Measurements from ENCODE around the gene NHSL1. TPM values are rescaled to one million over a fixed set of nuclear protein-coding genes. Genes with fewer than 3 reads are reported as not detected.

The NHSL1 gene
- total RNA-seq, 1 donor = 6.9 TPM

- Histone ChIP-seq H3K36me3 (ENCODE audit: insufficient read depth, low read length) (no peaks in the 10 kb centered on the region), H3K27ac (ENCODE audit: low read depth, low read length) (no peak overlapping the region), H3K79me2 (ENCODE audit: insufficient read depth, low read length) (no peaks in the 10 kb centered on the region), H3K9me3 (ENCODE audit: low read depth, low read length) (no peaks in the 10 kb centered on the region), H3K4me3 (ENCODE audit: insufficient read depth, low read length) (no peak overlapping the region), H3K4me1 (ENCODE audit: insufficient read depth, low read length) (peaks cover 16% of the 10 kb centered on the region), H4K20me1 (ENCODE audit: insufficient read depth, low read length) (no peaks in the 10 kb centered on the region), H2AFZ (ENCODE audit: low read length) (no peak overlapping the region), H3K27me3 (ENCODE audit: insufficient read depth, low read length) (no peaks in the 10 kb centered on the region), H3K4me2 (ENCODE audit: insufficient read depth, low read length) (no peak overlapping the region)
- no peak for DNase-seq (ENCODE audit: insufficient read length, low spot score, missing footprints)
- no peak for TF ChIP-seq CTCF (IDR thresholded peaks at IDR 0.05; ENCODE audit: extremely low read depth, low read depth, low read length)
These were observed 34.4 kb upstream of the NHSL1 start for GRCh38 chr6:138533667-138534066.

GRCh38 chr6:138531387-138531786 is 32.1 kb upstream of the NHSL1 start:
- no peaks in the 10 kb centered on the region for H3K36me3 ChIP-seq (ENCODE audit: insufficient read depth, low read length)
- H2AFZ ChIP-seq (ENCODE audit: low read length) = no peak overlapping the region
- no peak overlapping the region for H3K27ac ChIP-seq (ENCODE audit: low read depth, low read length)
- no peaks in the 10 kb centered on the region for H3K27me3 ChIP-seq (ENCODE audit: insufficient read depth, low read length)
- no peaks in the 10 kb centered on the region for H4K20me1 ChIP-seq (ENCODE audit: insufficient read depth, low read length)
- no peak overlapping the region for H3K4me2 ChIP-seq (ENCODE audit: insufficient read depth, low read length)
- no peaks in the 10 kb centered on the region for H3K4me1 ChIP-seq (ENCODE audit: insufficient read depth, low read length)
- H3K9me3 ChIP-seq (ENCODE audit: low read depth, low read length) = no peaks in the 10 kb centered on the region
- H3K79me2 ChIP-seq (ENCODE audit: insufficient read depth, low read length) = no peaks in the 10 kb centered on the region
- no peak for DNase-seq (ENCODE audit: insufficient read length, low spot score, missing footprints)
- no peak overlapping the region for H3K4me3 ChIP-seq (ENCODE audit: insufficient read depth, low read length)
- TF ChIP-seq CTCF (IDR thresholded peaks at IDR 0.05; ENCODE audit: extremely low read depth, low read depth, low read length) = no peak

- Histone ChIP-seq H3K4me1 (ENCODE audit: insufficient read depth, low read length) (no peaks in the 10 kb centered on the region), H3K27ac (ENCODE audit: low read depth, low read length) (no peak overlapping the region), H3K4me3 (ENCODE audit: insufficient read depth, low read length) (no peak overlapping the region), H2AFZ (ENCODE audit: low read length) (no peak overlapping the region), H3K4me2 (ENCODE audit: insufficient read depth, low read length) (no peak overlapping the region), H3K36me3 (ENCODE audit: insufficient read depth, low read length) (no peaks in the 10 kb centered on the region), H4K20me1 (ENCODE audit: insufficient read depth, low read length) (no peaks in the 10 kb centered on the region), H3K27me3 (ENCODE audit: insufficient read depth, low read length) (no peaks in the 10 kb centered on the region), H3K9me3 (ENCODE audit: low read depth, low read length) (no peaks in the 10 kb centered on the region), H3K79me2 (ENCODE audit: insufficient read depth, low read length) (no peaks in the 10 kb centered on the region)
- DNase-seq (ENCODE audit: insufficient read length, low spot score, missing footprints) = no peak
- TF ChIP-seq CTCF (IDR thresholded peaks at IDR 0.05; ENCODE audit: extremely low read depth, low read depth, low read length) = no peak
These were observed 30.2 kb upstream of the NHSL1 start for GRCh38 chr6:138529478-138529877.

GRCh38 chr6:138528956-138529355 is 29.7 kb upstream of the NHSL1 start:
- H3K4me1 ChIP-seq (ENCODE audit: insufficient read depth, low read length) = no peaks in the 10 kb centered on the region
- H3K4me3 ChIP-seq (ENCODE audit: insufficient read depth, low read length) = no peak overlapping the region
- H3K79me2 ChIP-seq (ENCODE audit: insufficient read depth, low read length) = no peaks in the 10 kb centered on the region
- H3K27me3 ChIP-seq (ENCODE audit: insufficient read depth, low read length) = no peaks in the 10 kb centered on the region
- no peaks in the 10 kb centered on the region for H4K20me1 ChIP-seq (ENCODE audit: insufficient read depth, low read length)
- no peak for TF ChIP-seq CTCF (IDR thresholded peaks at IDR 0.05; ENCODE audit: extremely low read depth, low read depth, low read length)
- no peak overlapping the region for H3K4me2 ChIP-seq (ENCODE audit: insufficient read depth, low read length)
- H2AFZ ChIP-seq (ENCODE audit: low read length) = no peak overlapping the region
- no peaks in the 10 kb centered on the region for H3K36me3 ChIP-seq (ENCODE audit: insufficient read depth, low read length)
- no peaks in the 10 kb centered on the region for H3K9me3 ChIP-seq (ENCODE audit: low read depth, low read length)
- no peak overlapping the region for H3K27ac ChIP-seq (ENCODE audit: low read depth, low read length)
- DNase-seq (ENCODE audit: insufficient read length, low spot score, missing footprints) = no peak

Measured in osteoblast (primary cell).